ENCODE data around the gene COQ8B. TPM values are rescaled to one million over a fixed set of nuclear protein-coding genes. Genes with fewer than 3 reads are reported as not detected.

Gene COQ8B
- total RNA-seq, 4 donors from 2014 or later = 31.2 to 53.8 (median 39.3) TPM

DNA sequence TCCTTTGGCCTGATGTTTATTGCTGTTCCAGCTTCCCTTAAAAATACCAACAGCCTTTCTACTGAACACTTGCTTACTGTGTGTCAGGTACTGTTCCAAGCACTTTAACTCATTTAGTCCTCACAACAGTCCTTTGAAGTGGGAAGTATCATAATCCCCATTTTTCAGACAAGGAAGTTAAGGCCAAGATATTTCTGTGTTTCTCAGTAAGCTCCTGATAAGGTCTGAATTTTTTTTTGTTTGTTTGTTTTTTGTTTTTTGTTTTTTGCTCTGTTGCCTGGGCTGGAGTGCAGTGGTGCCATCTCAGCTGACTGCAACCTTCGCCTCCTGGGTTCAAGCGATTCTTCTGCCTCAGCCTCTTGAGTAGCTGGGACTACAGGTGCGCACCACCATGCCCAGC is 41.8 kb upstream of the COQ8B start:
- H3K27me3 ChIP-seq = no peaks in the 10 kb centered on the region
- H3K4me3 ChIP-seq = no peak overlapping the region
- H3K36me3 ChIP-seq = peaks cover 62% of the 10 kb centered on the region
- no peak for DNase-seq (ENCODE audit: low spot score in 2 of 2)
- no peaks in the 10 kb centered on the region for H3K9me3 ChIP-seq
- TF ChIP-seq EP300 (IDR thresholded peaks at IDR 0.05) = no peak
- TF ChIP-seq POLR2A (IDR thresholded peaks at IDR 0.05) = no peak
- no peak for TF ChIP-seq POLR2AphosphoS5 (IDR thresholded peaks at IDR 0.05)
- no peak for TF ChIP-seq CTCF (IDR thresholded peaks at IDR 0.05)
- no peak overlapping the region for H3K27ac ChIP-seq
- 98% methylated on average over 3 of the region's 3 CpGs for WGBS
- peaks cover 35% of the 10 kb centered on the region for H3K4me1 ChIP-seq

- Histone ChIP-seq H3K4me1 (peaks cover 50% of the 10 kb centered on the region), H3K4me3 (no peak overlapping the region), H3K27me3 (no peaks in the 10 kb centered on the region), H3K9me3 (no peaks in the 10 kb centered on the region), H3K27ac (no peak overlapping the region), H3K36me3 (peaks cover 43% of the 10 kb centered on the region)
- no peak for DNase-seq (ENCODE audit: low spot score in 2 of 2)
- 64% methylated on average over 10 of the region's 11 CpGs for WGBS
- TF ChIP-seq EP300 (IDR thresholded peaks at IDR 0.05) = no peak
Measured at GRCh38 chr19:40756502-40757110, 39.9 kb upstream of the COQ8B start.

GRCh38 chr19:40755791-40756190 is 39.1 kb upstream of the COQ8B start:
- H3K4me3 ChIP-seq = no peak overlapping the region
- H3K36me3 ChIP-seq = peaks cover 35% of the 10 kb centered on the region
- DNase-seq (ENCODE audit: low spot score in 2 of 2) = no peak
- H3K4me1 ChIP-seq = peaks cover 53% of the 10 kb centered on the region
- TF ChIP-seq CTCF (IDR thresholded peaks at IDR 0.05) (no peak), EP300 (IDR thresholded peaks at IDR 0.05) (no peak), POLR2AphosphoS5 (IDR thresholded peaks at IDR 0.05) (no peak), POLR2A (IDR thresholded peaks at IDR 0.05) (no peak)
- no peaks in the 10 kb centered on the region for H3K27me3 ChIP-seq
- H3K27ac ChIP-seq = no peak overlapping the region
- H3K9me3 ChIP-seq = no peaks in the 10 kb centered on the region
- 97% methylated on average over 5 of the region's 8 CpGs for WGBS

GRCh38 chr19:40755248-40755624 is 38.5 kb upstream of the COQ8B start:
- Histone ChIP-seq H3K27ac (no peak overlapping the region), H3K4me1 (peaks cover 53% of the 10 kb centered on the region)
- TF ChIP-seq POLR2A (IDR thresholded peaks at IDR 0.05) (no peak), CTCF (IDR thresholded peaks at IDR 0.05) (no peak), EP300 (IDR thresholded peaks at IDR 0.05) (no peak), POLR2AphosphoS5 (IDR thresholded peaks at IDR 0.05) (no peak)

GRCh38 chr19:40754611-40755247 is 38.0 kb upstream of the COQ8B start:
- Histone ChIP-seq H3K4me3 (no peak overlapping the region), H3K27ac (no peak overlapping the region), H3K9me3 (no peaks in the 10 kb centered on the region), H3K36me3 (peaks cover 25% of the 10 kb centered on the region), H3K4me1 (peaks cover 57% of the 10 kb centered on the region), H3K27me3 (no peaks in the 10 kb centered on the region)
- WGBS = 75% methylated on average over 9 of the region's 9 CpGs
- DNase-seq (ENCODE audit: low spot score in 2 of 2) = no peak
- TF ChIP-seq POLR2A (IDR thresholded peaks at IDR 0.05) = no peak
- no peak for TF ChIP-seq EP300 (IDR thresholded peaks at IDR 0.05)
- TF ChIP-seq POLR2AphosphoS5 (IDR thresholded peaks at IDR 0.05) = no peak
- no peak for TF ChIP-seq CTCF (IDR thresholded peaks at IDR 0.05)

More at GRCh38 chr19:40755248-40755624, 38.5 kb upstream of the COQ8B start:
- Histone ChIP-seq H3K36me3 (peaks cover 30% of the 10 kb centered on the region), H3K9me3 (no peaks in the 10 kb centered on the region), H3K27me3 (no peaks in the 10 kb centered on the region), H3K4me3 (no peak overlapping the region)
- no peak for DNase-seq (ENCODE audit: low spot score in 2 of 2)
- WGBS = 90% methylated on average over 3 of the region's 3 CpGs

Measured in suprapubic skin (tissue), 4 donors.